ENCODE results near the gene CCDC15.
"Not testable (repeated sequence)": the region's sequence is repeated elsewhere in the genome, so short reads cannot be mapped to it uniquely, and the experiment has no call there.

The CCDC15 gene

DNA sequence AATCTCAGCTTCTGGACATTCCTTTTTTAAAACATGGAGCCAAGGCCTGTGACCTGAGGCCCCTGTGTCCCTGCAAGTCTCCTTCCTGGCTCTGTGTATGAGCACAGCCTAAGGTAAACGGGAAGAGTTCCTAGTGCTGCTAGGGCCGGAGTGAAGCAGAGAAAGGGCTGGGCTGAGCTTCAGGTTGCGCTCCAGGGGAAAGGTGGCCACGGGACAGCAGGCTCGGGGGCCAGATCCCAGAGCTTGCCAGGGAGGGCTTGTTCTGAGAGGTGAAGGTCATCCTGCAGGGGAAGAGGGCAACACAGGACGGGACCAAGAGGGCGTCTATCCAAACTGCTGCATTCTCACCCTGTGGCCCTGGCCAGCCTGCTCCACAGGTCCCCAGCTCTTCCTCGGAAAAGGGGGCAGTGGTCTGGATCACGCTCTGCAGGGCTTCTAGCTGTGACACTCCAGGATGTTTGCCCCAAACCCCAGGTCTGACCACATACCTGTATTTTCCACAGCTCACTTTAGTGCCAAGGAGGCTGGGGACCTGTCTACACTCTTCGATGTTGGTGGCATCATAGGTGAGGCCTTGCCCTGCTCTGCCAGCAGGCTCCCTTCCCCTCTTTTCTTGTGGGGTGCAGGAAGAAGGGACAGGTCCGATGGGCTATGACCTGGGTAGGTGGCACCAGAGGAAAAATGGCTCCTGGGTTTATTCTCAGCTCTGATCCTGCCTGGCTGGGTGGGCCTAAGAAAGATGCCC is 129.5 kb downstream of the CCDC15 start:
- H3K27me3 ChIP-seq (ENCODE audit: control insufficient read depth in 1 of 2, insufficient read depth in 2 of 2, low read length in 2 of 2): peaks cover 0 to 11% of the 10 kb centered on the region in 2 donors
- no peaks in the 10 kb centered on the region for H3K9me3 ChIP-seq (ENCODE audit: control insufficient read depth in 2 of 2, low read length in 2 of 2)
- no peak overlapping the region for H3K4me3 ChIP-seq (ENCODE audit: low read length in 2 of 2)
- H3K4me1 ChIP-seq (ENCODE audit: control insufficient read depth, insufficient read depth, low read length): no peaks in the 10 kb centered on the region
- no peak overlapping the region for H3K9ac ChIP-seq (ENCODE audit: low read length in 2 of 2)
- no peak overlapping the region for H3K27ac ChIP-seq (ENCODE audit: low read length)
- no peaks in the 10 kb centered on the region for H3K36me3 ChIP-seq (ENCODE audit: control insufficient read depth in 2 of 2, insufficient read depth in 2 of 2, low read length in 2 of 2)

GRCh38 chr11:125084057-125084416 is 130.0 kb downstream of the CCDC15 start:
- Histone ChIP-seq H3K9me3 (ENCODE audit: control insufficient read depth in 2 of 2, low read length in 2 of 2) (no peaks in the 10 kb centered on the region), H3K27ac (ENCODE audit: low read length) (no peak overlapping the region), H3K4me3 (ENCODE audit: low read length in 2 of 2) (no peak overlapping the region), H3K9ac (ENCODE audit: low read length in 2 of 2) (no peak overlapping the region), H3K27me3 (ENCODE audit: control insufficient read depth in 1 of 2, insufficient read depth in 2 of 2, low read length in 2 of 2) (peaks cover 0 to 10% of the 10 kb centered on the region in 2 donors), H3K36me3 (ENCODE audit: control insufficient read depth in 2 of 2, insufficient read depth in 2 of 2, low read length in 2 of 2) (no peaks in the 10 kb centered on the region), H3K4me1 (ENCODE audit: control insufficient read depth, insufficient read depth, low read length) (no peaks in the 10 kb centered on the region)

- Histone ChIP-seq H3K4me3 (ENCODE audit: low read length in 2 of 2) (no peak overlapping the region), H3K9ac (ENCODE audit: low read length in 2 of 2) (no peak overlapping the region), H3K27me3 (ENCODE audit: control insufficient read depth in 1 of 2, insufficient read depth in 2 of 2, low read length in 2 of 2) (peaks cover 0 to 9% of the 10 kb centered on the region in 2 donors), H3K4me1 (ENCODE audit: control insufficient read depth, insufficient read depth, low read length) (no peaks in the 10 kb centered on the region), H3K36me3 (ENCODE audit: control insufficient read depth in 2 of 2, insufficient read depth in 2 of 2, low read length in 2 of 2) (no peaks in the 10 kb centered on the region), H3K27ac (ENCODE audit: low read length) (no peak overlapping the region), H3K9me3 (ENCODE audit: control insufficient read depth in 2 of 2, low read length in 2 of 2) (no peaks in the 10 kb centered on the region)
Observed at GRCh38 chr11:125084761-125085231, 130.8 kb downstream of the CCDC15 start.

DNA sequence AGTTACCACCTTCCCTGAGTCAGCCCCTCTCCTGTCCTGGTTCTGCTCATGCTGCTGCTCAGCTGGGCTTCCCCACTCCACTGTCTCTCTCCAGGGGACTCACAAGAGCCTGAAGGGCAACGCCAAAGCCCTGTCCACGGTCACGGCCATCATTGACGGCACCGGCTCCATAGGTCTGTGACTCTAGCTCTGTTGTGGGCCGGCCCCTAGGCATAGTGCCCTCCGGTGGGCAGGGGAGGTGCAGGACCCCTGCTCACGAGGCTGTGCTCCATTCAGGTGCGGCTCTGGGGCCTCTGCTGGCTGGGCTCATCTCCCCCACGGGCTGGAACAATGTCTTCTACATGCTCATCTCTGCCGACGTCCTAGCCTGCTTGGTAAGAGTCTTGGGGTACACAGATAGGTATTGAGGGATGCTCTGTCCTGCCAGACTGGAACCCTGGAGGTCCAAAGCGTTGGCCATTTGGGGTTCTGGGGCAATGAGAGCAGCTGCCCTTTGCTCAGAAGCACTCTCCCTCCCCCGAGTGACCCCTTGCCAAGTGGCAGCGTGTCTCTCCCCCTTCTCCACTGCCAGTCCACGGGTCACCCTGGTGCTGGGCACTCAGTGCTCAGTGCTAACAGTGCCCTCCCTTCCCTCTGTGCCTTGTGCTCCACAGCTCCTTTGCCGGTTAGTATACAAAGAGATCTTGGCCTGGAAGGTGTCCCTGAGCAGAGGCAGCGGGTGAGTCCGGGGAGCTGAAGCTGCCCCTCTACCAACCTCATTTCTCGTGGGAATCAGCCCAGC is 131.5 kb downstream of the CCDC15 start:
- Histone ChIP-seq H3K9me3 (ENCODE audit: control insufficient read depth in 2 of 2, low read length in 2 of 2) (no peaks in the 10 kb centered on the region), H3K9ac (ENCODE audit: low read length in 2 of 2) (no peak overlapping the region), H3K36me3 (ENCODE audit: control insufficient read depth in 2 of 2, insufficient read depth in 2 of 2, low read length in 2 of 2) (no peaks in the 10 kb centered on the region), H3K27ac (ENCODE audit: low read length) (no peak overlapping the region), H3K4me1 (ENCODE audit: control insufficient read depth, insufficient read depth, low read length) (no peaks in the 10 kb centered on the region), H3K27me3 (ENCODE audit: control insufficient read depth in 1 of 2, insufficient read depth in 2 of 2, low read length in 2 of 2) (peaks cover 0 to 9% of the 10 kb centered on the region in 2 donors), H3K4me3 (ENCODE audit: low read length in 2 of 2) (no peak overlapping the region)

GRCh38 chr11:125086633-125087296 is 132.8 kb downstream of the CCDC15 start:
- H3K4me3 ChIP-seq (ENCODE audit: low read length in 2 of 2): no peak overlapping the region
- no peak overlapping the region for H3K27ac ChIP-seq (ENCODE audit: low read length)
- no peaks in the 10 kb centered on the region for H3K36me3 ChIP-seq (ENCODE audit: control insufficient read depth in 2 of 2, insufficient read depth in 2 of 2, low read length in 2 of 2)
- peaks cover 6% of the 10 kb centered on the region for H3K4me1 ChIP-seq (ENCODE audit: control insufficient read depth, insufficient read depth, low read length)
- H3K9ac ChIP-seq (ENCODE audit: low read length in 2 of 2): no peak overlapping the region
- no peaks in the 10 kb centered on the region for H3K9me3 ChIP-seq (ENCODE audit: control insufficient read depth in 2 of 2, low read length in 2 of 2)
- H3K27me3 ChIP-seq (ENCODE audit: control insufficient read depth in 1 of 2, insufficient read depth in 2 of 2, low read length in 2 of 2): peaks cover 0 to 9% of the 10 kb centered on the region in 2 donors

DNA sequence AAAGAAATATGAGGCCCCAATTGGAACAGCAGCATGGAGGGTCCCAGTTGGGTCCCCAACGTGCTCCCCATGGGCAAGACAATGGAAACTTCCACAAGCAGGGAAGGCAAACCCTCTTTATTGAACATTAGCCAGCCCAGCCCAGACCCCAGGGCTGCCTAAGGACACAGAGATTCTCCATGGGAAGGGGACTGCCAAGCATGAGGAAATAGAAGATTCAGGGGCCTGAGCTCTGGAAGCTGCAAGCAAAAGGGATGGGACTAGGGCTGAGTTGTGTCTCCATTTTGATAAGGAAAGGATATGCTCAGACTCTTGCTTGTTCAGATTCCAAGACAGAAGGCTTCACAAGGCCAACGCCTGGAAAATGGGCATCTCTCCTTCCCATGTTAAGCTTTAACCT is 134.1 kb downstream of the CCDC15 start:
- H3K36me3 ChIP-seq (ENCODE audit: control insufficient read depth in 2 of 2, insufficient read depth in 2 of 2, low read length in 2 of 2): no peaks in the 10 kb centered on the region
- H3K9me3 ChIP-seq (ENCODE audit: control insufficient read depth in 2 of 2, low read length in 2 of 2): no peaks in the 10 kb centered on the region
- H3K9ac ChIP-seq (ENCODE audit: low read length in 2 of 2): no peak overlapping the region

GRCh38 chr11:125088576-125089455 is 134.8 kb downstream of the CCDC15 start:
- no peak overlapping the region for H3K9ac ChIP-seq (ENCODE audit: low read length in 2 of 2)
- H3K27me3 ChIP-seq (ENCODE audit: control insufficient read depth in 1 of 2, insufficient read depth in 2 of 2, low read length in 2 of 2): peaks cover 0 to 4% of the 10 kb centered on the region in 2 donors
- H3K36me3 ChIP-seq (ENCODE audit: control insufficient read depth in 2 of 2, insufficient read depth in 2 of 2, low read length in 2 of 2): no peaks in the 10 kb centered on the region
- H3K4me1 ChIP-seq (ENCODE audit: control insufficient read depth, insufficient read depth, low read length): peaks cover 6% of the 10 kb centered on the region
- H3K27ac ChIP-seq (ENCODE audit: low read length): no peak overlapping the region
- H3K4me3 ChIP-seq (ENCODE audit: low read length in 2 of 2): no peak overlapping the region
- no peaks in the 10 kb centered on the region for H3K9me3 ChIP-seq (ENCODE audit: control insufficient read depth in 2 of 2, low read length in 2 of 2)

More for the DNA sequence above, 134.1 kb downstream of the CCDC15 start:
- Histone ChIP-seq H3K4me3 (ENCODE audit: low read length in 2 of 2) (no peak overlapping the region), H3K27me3 (ENCODE audit: control insufficient read depth in 1 of 2, insufficient read depth in 2 of 2, low read length in 2 of 2) (peaks cover 0 to 7% of the 10 kb centered on the region in 2 donors), H3K4me1 (ENCODE audit: control insufficient read depth, insufficient read depth, low read length) (peaks cover 6% of the 10 kb centered on the region), H3K27ac (ENCODE audit: low read length) (no peak overlapping the region)

DNA sequence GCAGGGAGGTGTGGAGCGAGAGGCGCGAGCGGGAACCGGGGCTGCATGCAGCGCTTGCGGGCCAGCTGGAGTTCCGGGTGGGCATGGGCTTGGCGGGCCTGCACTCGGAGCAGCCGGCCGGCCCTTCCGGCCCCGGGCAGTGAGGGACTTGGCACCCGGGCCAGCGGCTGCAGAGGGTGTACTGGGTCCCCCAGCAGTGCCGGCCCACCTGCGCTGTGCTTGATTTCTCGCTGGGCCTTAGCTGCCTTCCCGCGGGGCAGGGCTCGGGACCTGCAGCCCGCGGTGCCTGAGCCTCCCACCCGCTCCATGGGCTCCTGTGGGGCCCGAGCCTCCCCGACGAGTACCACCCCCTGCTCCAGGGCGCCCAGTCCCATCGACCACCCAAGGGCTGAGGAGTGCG is 135.5 kb downstream of the CCDC15 start:
- H3K9ac ChIP-seq (ENCODE audit: low read length in 2 of 2); H3K9me3 ChIP-seq (ENCODE audit: control insufficient read depth in 2 of 2, low read length in 2 of 2); H3K27me3 ChIP-seq (ENCODE audit: control insufficient read depth in 1 of 2, insufficient read depth in 2 of 2, low read length in 2 of 2); H3K4me3 ChIP-seq (ENCODE audit: low read length in 2 of 2); H3K27ac ChIP-seq (ENCODE audit: low read length); H3K4me1 ChIP-seq (ENCODE audit: control insufficient read depth, insufficient read depth, low read length); H3K36me3 ChIP-seq (ENCODE audit: control insufficient read depth in 2 of 2, insufficient read depth in 2 of 2, low read length in 2 of 2): not testable (repeated sequence)

- H3K27ac ChIP-seq (ENCODE audit: low read length); H3K4me3 ChIP-seq (ENCODE audit: low read length in 2 of 2): not testable (repeated sequence)
Observed at GRCh38 chr11:125090151-125090550, 136.1 kb downstream of the CCDC15 start.

DNA sequence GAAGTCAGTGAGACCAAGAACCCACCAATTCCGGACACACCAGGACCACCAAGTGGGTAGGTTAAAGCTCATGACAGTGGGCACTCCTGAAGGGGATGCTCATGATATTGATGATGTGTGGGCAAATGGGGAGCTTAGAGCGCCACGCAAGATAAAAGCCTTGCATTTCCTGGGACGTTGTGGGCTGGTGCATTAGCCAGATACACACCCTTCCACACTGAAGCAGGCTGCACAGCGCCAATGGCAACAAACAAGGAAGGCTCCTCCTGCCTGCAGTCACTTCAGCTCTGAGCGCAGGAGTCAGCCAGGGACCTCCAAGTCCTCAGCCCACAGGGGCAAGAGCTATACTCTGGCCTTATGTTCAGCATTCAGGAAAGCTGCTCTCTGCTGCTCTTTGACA is 136.8 kb downstream of the CCDC15 start:
- peaks cover 6% of the 10 kb centered on the region for H3K4me1 ChIP-seq (ENCODE audit: control insufficient read depth, insufficient read depth, low read length)
- no peak overlapping the region for H3K4me3 ChIP-seq (ENCODE audit: low read length in 2 of 2)
- no peaks in the 10 kb centered on the region for H3K9me3 ChIP-seq (ENCODE audit: control insufficient read depth in 2 of 2, low read length in 2 of 2)
- H3K9ac ChIP-seq (ENCODE audit: low read length in 2 of 2): no peak overlapping the region
- H3K27me3 ChIP-seq (ENCODE audit: control insufficient read depth in 1 of 2, insufficient read depth in 2 of 2, low read length in 2 of 2): peaks cover 0 to 2% of the 10 kb centered on the region in 2 donors
- H3K27ac ChIP-seq (ENCODE audit: low read length): no peak overlapping the region
- H3K36me3 ChIP-seq (ENCODE audit: control insufficient read depth in 2 of 2, insufficient read depth in 2 of 2, low read length in 2 of 2): peaks cover 0 to 5% of the 10 kb centered on the region in 2 donors

More at GRCh38 chr11:125090151-125090550, 136.1 kb downstream of the CCDC15 start:
- H3K9me3 ChIP-seq (ENCODE audit: control insufficient read depth in 2 of 2, low read length in 2 of 2); H3K27me3 ChIP-seq (ENCODE audit: control insufficient read depth in 1 of 2, insufficient read depth in 2 of 2, low read length in 2 of 2); H3K4me1 ChIP-seq (ENCODE audit: control insufficient read depth, insufficient read depth, low read length); H3K36me3 ChIP-seq (ENCODE audit: control insufficient read depth in 2 of 2, insufficient read depth in 2 of 2, low read length in 2 of 2); H3K9ac ChIP-seq (ENCODE audit: low read length in 2 of 2): not testable (repeated sequence)

Measured in stomach smooth muscle (tissue), 2 donors.